Lower lobe of right lung (tissue), 2 donors: ENCODE measurements around the gene SEPTIN1. TPM values are rescaled to one million over a fixed set of nuclear protein-coding genes. Genes with fewer than 3 reads are reported as not detected.

Experiments
- ATAC-seq, 2 donors: fragments of 200-7000 bp; cut with Tn5 transposase; one replicate each; pipeline ENCODE4 v1.9.1; 2020 to 2022; ENCODE audit warnings: mild to moderate bottlenecking in 2 of 2, moderate library complexity in 2 of 2
- DNase-seq: peaks from one replicate; pipeline ENCODE4 v3.0.0-alpha.2; 2020
- H3K27ac ChIP-seq: fragments of 200-600 bp; one replicate; pipeline ENCODE4 v1.8.0; 2022
- H3K27me3 ChIP-seq: fragments of 200-600 bp; one replicate; pipeline ENCODE4 v1.8.0; 2022; ENCODE audit warnings: low read depth
- H3K36me3 ChIP-seq: fragments of 200-600 bp; one replicate; pipeline ENCODE4 v1.8.0; 2022; ENCODE audit warnings: mild to moderate bottlenecking
- H3K4me1 ChIP-seq: fragments of 200-600 bp; one replicate; pipeline ENCODE4 v1.8.0; 2022
- H3K4me3 ChIP-seq: fragments of 200-600 bp; one replicate; pipeline ENCODE4 v1.8.0; 2022; ENCODE audit warnings: mild to moderate bottlenecking
- H3K9me3 ChIP-seq: fragments of 200-600 bp; one replicate; pipeline ENCODE4 v1.8.0; 2022
- intact Hi-C: fragments of 100-400 bp; cut with DNase I; formaldehyde crosslinking; loops from one replicate; pipeline ENCODE4 v1.11.0; 2022
- total RNA-seq: library from RNA; stranded (reverse); fragmentation: NEBNext Ultra II Directional; extraction: Animal tissue kit (Norgen Biotek cat#: 25700); gene quantifications from one replicate; pipeline ENCODE4 v1.2.1, GENCODE V29; 2021
- TF ChIP-seq, protein P1 (sequence below): fragments of 200-600 bp; IDR thresholded peaks from one replicate; pipeline ENCODE4 v1.8.0; 2022; ENCODE audit warnings: antibody characterized with exemption, mild to moderate bottlenecking
- donor health status: DM: no; HTN: yes; CAD: no; lungs with severe emphysema.

The SEPTIN1 gene
- total RNA-seq, 1 donor from 2014 or later, result 6.0 TPM

GRCh38 chr16:30406795-30407101, 24.4 kb upstream of the SEPTIN1 start:
- Histone ChIP-seq H3K27me3 (no peaks in the 10 kb centered on the region), H3K4me3 (peak overlapping the region; percentile 72), H3K4me1 (peaks cover 27% of the 10 kb centered on the region), H3K36me3 (no peaks in the 10 kb centered on the region), H3K9me3 (no peaks in the 10 kb centered on the region), H3K27ac (peak overlapping the region; percentile 78)
- DNase-seq (no peak), ATAC-seq (no peak)
- TF ChIP-seq, protein P1, sequence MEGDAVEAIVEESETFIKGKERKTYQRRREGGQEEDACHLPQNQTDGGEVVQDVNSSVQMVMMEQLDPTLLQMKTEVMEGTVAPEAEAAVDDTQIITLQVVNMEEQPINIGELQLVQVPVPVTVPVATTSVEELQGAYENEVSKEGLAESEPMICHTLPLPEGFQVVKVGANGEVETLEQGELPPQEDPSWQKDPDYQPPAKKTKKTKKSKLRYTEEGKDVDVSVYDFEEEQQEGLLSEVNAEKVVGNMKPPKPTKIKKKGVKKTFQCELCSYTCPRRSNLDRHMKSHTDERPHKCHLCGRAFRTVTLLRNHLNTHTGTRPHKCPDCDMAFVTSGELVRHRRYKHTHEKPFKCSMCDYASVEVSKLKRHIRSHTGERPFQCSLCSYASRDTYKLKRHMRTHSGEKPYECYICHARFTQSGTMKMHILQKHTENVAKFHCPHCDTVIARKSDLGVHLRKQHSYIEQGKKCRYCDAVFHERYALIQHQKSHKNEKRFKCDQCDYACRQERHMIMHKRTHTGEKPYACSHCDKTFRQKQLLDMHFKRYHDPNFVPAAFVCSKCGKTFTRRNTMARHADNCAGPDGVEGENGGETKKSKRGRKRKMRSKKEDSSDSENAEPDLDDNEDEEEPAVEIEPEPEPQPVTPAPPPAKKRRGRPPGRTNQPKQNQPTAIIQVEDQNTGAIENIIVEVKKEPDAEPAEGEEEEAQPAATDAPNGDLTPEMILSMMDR, result no peak
- intact Hi-C loops, result no loop called here

GRCh38 chr16:30401768-30402425, 19.5 kb upstream of the SEPTIN1 start:
- Histone ChIP-seq H3K4me1 (peaks cover 28% of the 10 kb centered on the region), H3K9me3 (no peaks in the 10 kb centered on the region), H3K36me3 (peaks cover 18% of the 10 kb centered on the region), H3K27me3 (no peaks in the 10 kb centered on the region), H3K4me3 (no peak overlapping the region), H3K27ac (no peak overlapping the region)
- DNase-seq (no peak), ATAC-seq (peak in 1 of 2 donors; percentile 26)
- intact Hi-C loops, result no loop called here
- TF ChIP-seq, protein P1, result no peak

- peak overlapping the region; percentile 78 for H3K4me3 ChIP-seq
- intact Hi-C loops, result no loop called here
- H3K36me3 ChIP-seq, result peaks cover 18% of the 10 kb centered on the region
- H3K4me1 ChIP-seq, result peaks cover 39% of the 10 kb centered on the region
- TF ChIP-seq, protein P1, result no peak
- H3K9me3 ChIP-seq, result no peaks in the 10 kb centered on the region
- H3K27ac ChIP-seq, result peak overlapping the region; percentile 80
- DNase-seq (no peak), ATAC-seq (no peak)
- H3K27me3 ChIP-seq, result no peaks in the 10 kb centered on the region
These were observed 17.2 kb upstream of the SEPTIN1 start for GRCh38 chr16:30399435-30400186.

DNA sequence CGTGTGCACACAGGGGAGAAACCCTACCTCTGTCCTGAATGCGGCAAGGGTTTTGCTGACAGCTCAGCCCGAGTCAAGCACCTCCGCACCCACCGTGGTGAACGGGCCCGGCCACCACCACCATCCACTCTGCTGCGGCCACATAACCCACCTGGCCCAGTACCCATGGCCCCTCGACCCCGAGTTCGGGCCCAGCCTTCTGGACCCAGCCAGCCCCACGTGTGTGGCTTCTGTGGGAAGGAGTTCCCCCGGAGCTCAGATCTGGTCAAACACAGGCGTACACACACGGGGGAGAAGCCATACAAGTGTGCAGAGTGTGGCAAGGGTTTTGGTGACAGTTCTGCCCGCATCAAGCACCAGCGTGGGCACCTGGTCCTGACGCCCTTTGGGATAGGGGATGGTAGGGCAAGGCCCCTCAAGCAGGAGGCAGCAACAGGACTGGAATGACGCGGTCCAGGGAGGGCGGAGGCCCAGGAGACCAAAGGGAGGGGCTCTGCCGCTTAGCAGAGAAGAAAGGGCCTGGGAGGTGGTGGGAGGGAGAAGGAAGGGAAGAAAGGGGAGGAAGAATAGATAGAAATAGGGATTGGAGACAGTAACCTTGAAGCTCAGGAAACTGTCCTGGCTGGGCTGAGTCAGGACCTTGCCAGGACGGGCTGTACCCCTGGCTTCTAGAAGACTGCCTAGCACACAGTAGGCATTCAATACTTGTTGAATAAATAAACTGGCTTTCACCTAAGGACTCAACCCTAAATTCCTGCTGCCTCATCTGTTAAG, 16.5 kb upstream of the SEPTIN1 start:
- ATAC-seq (no peak), DNase-seq (no peak)
- intact Hi-C loops, result no loop called here
- H3K4me1 ChIP-seq, result peaks cover 47% of the 10 kb centered on the region
- TF ChIP-seq, protein P1, result no peak
- H3K27me3 ChIP-seq, result no peaks in the 10 kb centered on the region
- no peak overlapping the region for H3K4me3 ChIP-seq
- no peaks in the 10 kb centered on the region for H3K9me3 ChIP-seq
- H3K27ac ChIP-seq, result peak overlapping the region; percentile 80
- peaks cover 18% of the 10 kb centered on the region for H3K36me3 ChIP-seq

- H3K36me3 ChIP-seq, result peaks cover 18% of the 10 kb centered on the region
- H3K27ac ChIP-seq, result no peak overlapping the region
- ATAC-seq, result no peak
- H3K4me3 ChIP-seq, result no peak overlapping the region
- TF ChIP-seq, protein P1, result no peak
- peaks cover 48% of the 10 kb centered on the region for H3K4me1 ChIP-seq
- intact Hi-C loops, result no loop called here
- no peaks in the 10 kb centered on the region for H3K9me3 ChIP-seq
- no peak for DNase-seq
- no peaks in the 10 kb centered on the region for H3K27me3 ChIP-seq
These were observed 15.7 kb upstream of the SEPTIN1 start for GRCh38 chr16:30397776-30398660.
